ENCODE measurements around the gene TMCC1.

Gene TMCC1

GRCh38 chr3:129628169-129628522, 265.4 kb downstream of the TMCC1 start:
- DNase-seq (ENCODE audit: insufficient read length, low spot score) (no peak), FAIRE-seq (no peak)

DNA sequence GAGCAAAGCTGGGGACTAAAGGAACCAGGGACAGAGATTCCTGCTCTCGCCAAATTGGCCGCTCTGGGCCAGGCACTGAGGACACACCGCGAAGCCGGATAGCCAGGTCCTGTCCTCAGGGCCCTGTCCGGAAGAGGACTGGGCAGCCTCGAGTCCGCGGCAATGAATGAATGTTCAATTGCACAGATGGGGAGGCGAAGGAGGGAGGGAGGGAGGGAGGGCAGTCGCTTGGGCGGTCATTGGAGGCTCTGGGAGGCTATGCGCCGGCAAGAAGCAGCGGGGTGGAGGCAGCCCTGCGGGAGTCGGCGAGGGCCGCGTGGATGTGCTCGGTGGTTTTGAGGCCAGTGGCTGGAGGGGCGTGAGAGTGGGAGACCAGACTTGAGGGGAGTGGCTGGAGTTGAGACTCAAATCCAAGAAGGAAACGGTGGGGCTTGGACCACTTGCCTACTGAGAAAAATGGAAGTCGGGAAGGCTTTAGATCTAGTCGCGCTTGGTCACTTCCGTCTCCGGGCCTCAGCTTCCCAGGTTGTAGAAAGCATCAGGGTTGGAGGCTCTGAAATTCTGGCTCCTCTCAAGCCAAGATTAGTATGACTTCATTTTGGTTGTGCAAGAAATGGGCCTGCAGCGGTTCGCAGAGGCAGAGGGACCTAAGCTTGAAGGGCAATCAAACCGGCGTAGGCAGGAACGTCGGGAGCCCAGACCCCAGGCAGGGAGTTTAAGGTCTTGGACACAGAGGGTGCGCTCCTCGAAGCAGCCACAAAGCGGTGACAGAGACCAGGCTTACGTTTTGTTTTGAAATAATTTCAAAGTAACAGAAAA, 266.0 kb downstream of the TMCC1 start:
- DNase-seq (ENCODE audit: insufficient read length, low spot score) (no peak), FAIRE-seq (no peak)

GRCh38 chr3:129626744-129627349, 266.7 kb downstream of the TMCC1 start:
- peak; percentile 91 for DNase-seq (ENCODE audit: insufficient read length, low spot score)
- FAIRE-seq: no peak

DNA sequence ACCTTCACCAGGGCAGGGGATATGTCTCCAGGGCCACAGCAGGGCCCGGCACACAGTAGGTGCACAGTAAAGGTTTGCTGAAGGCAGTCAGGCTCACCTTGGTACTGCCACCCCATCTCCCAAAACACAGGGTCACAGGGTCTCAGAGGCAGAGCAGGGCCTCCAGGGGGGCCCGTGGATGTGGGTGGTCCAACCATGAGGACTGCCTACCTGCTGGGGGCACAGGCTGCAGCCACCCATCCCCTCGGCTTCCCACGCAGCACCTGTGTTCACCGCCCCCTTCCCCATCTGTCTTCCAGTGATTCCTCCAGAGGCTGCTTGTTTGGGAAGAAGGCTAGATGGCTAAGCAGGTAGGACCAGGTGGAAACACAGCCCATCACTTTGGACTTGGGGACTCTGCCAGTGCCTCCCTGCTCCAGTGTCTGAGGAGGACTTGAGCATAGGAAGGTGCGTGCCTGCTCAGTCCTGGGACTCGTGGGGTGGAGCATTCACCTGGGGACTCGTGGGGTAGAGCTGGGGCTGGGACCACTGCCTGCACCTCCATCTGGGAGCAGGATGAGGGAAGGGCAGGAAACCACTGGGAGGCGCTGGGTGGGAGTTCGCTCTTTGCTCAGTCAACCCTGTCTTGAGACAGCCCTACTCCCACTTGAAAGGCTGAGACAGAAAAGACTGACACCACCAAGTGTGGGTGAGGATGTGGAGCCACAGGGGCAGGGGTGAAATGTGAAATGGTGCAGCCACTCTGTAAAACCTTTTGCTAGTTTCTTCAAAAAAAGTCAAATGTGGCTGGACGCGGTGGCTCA, 268.2 kb downstream of the TMCC1 start:
- no peak for DNase-seq (ENCODE audit: insufficient read length, low spot score)
- no peak for FAIRE-seq

DNA sequence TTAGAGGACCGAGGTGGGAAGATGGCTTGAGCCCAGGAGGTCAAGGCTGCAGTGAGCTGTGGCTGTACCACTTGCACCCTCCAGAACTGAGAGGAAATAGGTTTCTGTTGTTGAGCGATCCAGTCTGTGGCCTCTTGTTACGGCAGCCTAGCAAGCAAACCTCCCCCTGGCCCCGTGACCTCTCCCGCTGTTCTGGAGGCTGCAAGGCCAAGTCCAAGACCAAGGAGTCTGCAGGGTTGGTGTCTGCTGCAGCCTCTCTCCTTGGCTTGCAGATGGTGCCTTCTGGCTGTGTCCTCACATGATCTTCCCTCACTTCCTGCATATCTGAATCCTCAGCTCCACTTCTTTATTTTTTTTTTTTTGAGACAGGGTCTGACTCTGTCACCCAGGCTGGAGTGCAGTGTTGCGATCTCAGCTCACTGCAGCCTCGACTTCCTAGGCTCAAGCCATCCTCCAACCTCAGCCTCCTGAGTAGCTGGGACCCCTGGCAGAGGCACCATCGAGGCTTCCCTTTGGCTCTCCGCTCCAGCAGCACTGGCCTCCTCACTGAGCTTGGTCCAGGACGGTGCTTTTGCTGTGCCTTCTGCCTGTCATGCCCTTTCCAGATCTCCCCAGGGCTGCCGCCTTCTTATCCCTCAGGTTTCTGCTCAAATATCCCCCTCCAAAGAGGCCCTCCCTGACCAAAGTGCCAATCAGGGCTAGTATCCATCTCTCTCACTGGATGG, 269.0 kb downstream of the TMCC1 start:
- FAIRE-seq: no peak
- DNase-seq (ENCODE audit: insufficient read length, low spot score): no peak

DNA sequence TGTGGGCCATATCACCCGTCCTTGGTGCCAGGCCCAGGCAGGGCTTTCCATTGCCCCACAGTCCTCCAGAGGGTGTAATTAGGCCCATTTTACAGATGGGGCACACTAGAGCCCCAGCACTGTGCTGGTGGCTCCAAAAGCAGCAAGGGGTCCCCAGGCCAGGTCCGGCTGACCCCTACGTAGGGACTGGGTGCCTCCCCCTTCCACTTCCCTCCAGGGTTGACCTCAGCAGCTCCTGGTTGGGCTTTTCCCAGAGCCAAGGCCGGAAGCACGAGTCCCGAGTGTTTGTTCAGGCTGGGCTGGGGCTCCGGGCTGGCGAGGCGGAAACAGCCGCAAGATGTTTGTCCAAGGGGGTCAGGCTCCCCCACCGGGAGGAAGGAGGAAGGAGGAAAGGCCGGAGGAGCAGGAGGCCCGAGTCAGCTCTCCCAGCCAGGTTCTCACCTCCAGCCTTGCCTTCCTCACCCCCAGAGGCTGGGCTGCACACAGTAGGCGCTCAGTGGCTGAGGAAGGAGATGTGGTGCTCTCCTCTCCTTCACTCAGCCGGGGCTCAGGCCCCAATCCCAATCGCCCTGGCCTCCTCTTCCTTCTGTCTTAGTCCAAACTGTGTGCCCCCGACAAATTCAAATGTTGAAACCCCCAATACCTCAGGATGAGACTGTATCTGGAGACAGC, 269.9 kb downstream of the TMCC1 start:
- no peak for FAIRE-seq
- no peak for DNase-seq (ENCODE audit: insufficient read length, low spot score)

DNA sequence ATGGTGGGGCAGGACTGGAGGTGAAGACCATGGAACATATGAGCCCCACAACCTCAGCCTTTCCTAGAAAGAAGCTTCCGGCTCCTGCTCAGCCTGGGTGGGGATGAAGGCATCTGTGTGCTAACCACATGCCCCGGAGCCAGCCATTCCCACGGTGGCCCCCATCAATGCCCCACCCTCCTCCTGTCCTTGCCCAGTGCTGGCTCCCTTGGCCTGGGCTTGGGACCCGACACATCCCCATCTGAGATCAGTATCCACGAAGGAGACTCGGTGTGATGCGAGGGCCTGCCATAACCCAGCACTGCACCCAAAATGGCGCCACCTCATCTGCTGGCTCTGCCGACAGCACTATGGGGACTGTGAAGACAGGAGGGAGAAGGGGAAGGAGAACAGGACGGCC, 270.6 kb downstream of the TMCC1 start:
- FAIRE-seq: no peak
- no peak for DNase-seq (ENCODE audit: insufficient read length, low spot score)

DNA sequence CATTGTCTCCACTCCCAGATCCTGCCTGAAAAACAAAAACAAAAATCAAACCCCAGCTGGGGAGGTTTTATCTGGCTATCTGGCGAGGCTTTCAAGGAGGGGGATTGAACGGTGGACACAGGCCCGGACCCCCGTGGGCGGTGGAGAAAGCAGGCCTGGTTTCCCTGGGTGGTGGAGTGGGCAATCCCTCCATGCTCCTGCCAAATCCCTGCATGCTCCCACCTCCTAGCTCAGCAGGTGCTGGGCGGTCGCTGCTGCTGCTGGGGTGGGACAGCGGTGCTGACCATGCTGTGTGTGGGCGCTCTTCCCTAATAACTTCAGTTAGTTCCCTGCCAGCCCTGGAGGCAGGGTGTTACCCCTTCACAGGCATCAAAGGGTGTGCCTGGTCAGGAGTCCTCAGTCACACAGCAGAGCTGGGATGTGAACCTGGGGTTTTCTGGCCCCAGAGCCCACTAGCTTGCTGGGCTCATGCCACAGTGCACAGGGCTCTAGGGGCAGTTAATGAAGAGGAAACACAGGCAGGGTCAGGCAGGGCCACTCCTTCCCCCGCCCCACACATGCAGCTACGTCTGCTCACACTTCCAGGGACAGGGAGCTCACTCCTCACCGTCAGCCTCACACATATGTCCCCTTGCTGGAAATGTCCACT, 271.2 kb downstream of the TMCC1 start:
- DNase-seq (ENCODE audit: insufficient read length, low spot score) (no peak), FAIRE-seq (no peak)

DNA sequence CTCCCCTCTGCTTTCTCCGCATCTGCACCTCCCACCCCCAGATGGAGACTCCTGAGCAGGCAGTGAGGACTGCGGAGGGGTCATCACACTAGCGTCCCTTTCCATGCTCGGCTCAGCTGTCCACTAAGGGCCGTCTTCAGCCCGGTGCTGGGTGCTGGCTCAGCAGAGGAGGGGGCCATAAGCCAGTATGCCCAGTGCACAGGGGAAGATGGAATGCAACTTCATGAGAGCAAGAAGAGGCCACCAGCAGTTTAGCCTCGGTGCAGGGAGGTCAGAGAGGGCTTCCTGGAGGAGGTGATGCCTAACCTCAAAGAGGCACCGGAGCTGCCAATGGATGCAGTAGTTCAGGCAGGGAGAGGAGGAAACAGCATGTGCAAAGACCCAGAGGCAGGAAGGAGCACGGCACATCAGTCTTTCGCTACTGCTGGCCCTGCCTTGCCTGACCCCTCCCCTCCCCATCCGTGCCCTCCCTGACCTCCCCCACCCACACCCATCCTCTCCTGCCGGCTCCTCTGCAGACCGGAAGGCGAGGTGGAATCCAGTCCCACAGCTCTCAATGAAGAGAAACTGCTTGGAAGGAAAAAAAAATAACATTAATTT, 271.8 kb downstream of the TMCC1 start:
- DNase-seq (ENCODE audit: insufficient read length, low spot score): no peak
- no peak for FAIRE-seq

- FAIRE-seq (no peak), DNase-seq (ENCODE audit: insufficient read length, low spot score) (no peak)
Measured at GRCh38 chr3:129620828-129621559, 272.5 kb downstream of the TMCC1 start.

GRCh38 chr3:129619726-129620162, 273.8 kb downstream of the TMCC1 start:
- no peak for DNase-seq (ENCODE audit: insufficient read length, low spot score)
- FAIRE-seq: no peak

DNA sequence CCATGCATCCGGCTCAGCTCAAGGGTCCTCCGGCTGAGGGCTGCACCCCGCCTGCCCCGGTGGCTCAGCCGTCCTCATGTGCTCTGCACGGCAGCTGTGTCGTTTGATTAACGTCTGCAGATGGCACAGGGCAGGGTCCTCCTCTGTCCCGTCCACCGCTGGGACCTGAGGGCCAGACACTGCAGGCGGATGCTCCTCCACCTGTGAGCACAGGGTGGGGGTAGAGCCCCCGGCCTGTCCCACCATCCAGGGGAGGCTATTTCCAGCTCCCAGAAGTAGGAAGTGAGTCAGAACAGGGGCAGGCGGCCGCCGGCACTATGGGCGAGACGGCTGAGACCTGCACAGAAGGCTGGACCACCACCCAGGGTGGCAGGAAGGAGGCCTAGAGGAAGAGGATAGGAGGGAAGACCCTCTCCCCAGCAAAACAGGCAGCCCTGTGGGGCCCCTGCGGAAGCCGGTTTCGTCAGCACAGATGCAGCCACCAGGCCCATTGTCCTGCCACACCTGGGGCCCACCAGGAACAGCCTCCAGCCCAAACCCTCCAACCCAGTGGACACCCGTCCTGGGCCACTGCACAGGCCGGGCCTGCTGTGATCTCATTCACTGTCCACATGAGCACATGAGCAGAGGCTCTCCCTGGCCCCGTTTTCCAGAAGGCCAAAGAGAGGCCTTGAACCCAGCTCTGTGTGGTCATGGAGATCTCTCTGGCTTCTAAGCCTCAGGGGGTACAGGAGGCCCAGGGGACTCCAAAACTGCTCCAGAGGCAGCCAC, 274.4 kb downstream of the TMCC1 start:
- no peak for DNase-seq (ENCODE audit: insufficient read length, low spot score)
- no peak for FAIRE-seq

- DNase-seq (ENCODE audit: insufficient read length, low spot score) (no peak), FAIRE-seq (no peak)
Measured at GRCh38 chr3:129618186-129618820, 275.2 kb downstream of the TMCC1 start.

DNA sequence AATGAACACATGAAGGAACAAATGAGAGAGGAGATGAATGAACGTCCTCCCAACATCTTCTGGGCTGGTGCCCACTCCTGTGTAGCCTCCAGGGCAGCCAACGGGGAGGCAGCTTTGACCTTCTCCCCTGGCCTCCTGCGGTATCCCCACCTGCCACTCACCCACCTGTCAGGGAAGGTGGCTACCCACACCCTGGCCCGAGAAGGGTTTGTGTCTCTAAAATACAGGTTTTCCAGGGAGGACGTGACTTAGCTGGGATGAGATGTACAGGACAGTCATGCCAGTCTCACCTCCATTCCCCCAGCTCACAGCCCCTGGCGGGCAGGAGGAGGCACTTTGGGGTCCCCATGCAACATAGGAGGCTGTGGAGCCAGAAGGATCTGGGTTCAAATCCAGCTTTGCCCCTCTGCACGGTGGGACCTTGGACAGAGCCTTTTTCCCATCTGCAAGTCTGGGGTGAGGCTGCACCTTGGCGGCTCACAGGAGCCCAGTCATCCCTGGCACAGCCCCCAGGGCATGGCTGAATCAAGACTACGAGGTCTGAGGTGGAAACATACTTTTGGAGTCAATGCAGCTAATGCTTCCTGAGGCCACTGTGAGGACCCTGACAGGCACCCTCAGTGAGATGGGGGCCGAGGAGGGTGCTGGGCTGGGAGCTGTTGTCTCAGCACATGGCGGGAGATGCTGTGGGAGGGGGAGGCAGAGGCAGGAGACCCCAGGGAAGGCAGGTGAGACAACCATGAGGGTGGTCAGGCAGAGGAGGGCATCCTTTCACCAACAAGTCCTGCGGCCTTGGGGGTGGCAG, 275.9 kb downstream of the TMCC1 start:
- DNase-seq (ENCODE audit: insufficient read length, low spot score) (no peak), FAIRE-seq (no peak)

- DNase-seq (ENCODE audit: insufficient read length, low spot score) (no peak), FAIRE-seq (no peak)
Measured at GRCh38 chr3:129616713-129617112, 276.8 kb downstream of the TMCC1 start.

- FAIRE-seq (peak; percentile 13), DNase-seq (ENCODE audit: insufficient read length, low spot score) (no peak)
Measured at GRCh38 chr3:129616291-129616690, 277.2 kb downstream of the TMCC1 start.

- DNase-seq (ENCODE audit: insufficient read length, low spot score) (no peak), FAIRE-seq (no peak)
Measured at GRCh38 chr3:129615751-129616281, 277.7 kb downstream of the TMCC1 start.
